Measurements from ENCODE around the gene DGKD.

Gene DGKD

DNA sequence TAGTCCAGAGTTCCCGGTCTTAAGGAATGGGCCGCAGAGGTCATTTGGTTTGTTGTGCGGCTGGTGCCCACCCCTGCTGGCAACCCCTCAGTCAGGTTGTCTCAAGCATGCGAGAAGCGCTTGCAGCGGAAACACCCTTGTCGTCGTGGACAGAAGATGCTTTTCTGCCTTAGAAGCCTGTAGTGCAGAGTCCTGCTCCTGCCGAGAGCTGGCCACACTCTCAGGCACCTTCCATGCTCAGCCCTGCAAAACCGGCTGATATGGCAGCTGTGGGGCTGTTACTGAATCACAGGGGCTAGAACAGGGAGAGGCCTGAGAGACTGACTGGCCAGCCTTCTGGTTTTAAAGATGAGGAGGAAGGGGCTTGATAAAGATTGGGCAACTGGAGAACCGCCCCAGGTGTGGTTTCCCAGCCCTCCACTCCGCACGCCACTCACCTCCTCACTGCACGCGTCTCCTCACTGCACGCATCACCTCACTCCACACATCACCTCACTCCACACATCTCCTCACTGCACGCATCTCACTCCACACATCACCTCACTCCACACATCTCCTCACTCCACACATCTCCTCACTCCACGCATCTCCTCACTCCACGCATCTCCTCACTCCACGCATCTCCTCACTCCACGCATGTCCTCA, 108.7 kb downstream of the DGKD start:
- FAIRE-seq = no peak

DNA sequence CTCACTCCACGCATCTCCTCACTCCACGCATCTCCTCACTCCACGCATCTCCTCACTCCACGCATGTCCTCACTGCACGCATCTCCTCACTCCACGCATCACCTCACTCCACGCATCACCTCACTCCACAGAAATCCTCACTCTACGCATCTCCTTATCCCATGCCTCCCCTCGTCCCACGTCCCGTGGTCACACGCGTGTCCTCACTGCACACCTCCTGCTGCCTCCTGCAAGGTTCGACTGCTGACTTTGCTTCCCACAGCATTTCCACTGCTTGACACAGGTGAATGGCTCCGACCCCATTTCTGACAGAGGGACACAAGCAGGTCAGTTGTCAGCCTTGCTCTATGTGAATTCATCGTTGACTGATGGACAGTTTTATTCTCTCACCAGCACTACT, 109.3 kb downstream of the DGKD start:
- no peak for FAIRE-seq

DNA sequence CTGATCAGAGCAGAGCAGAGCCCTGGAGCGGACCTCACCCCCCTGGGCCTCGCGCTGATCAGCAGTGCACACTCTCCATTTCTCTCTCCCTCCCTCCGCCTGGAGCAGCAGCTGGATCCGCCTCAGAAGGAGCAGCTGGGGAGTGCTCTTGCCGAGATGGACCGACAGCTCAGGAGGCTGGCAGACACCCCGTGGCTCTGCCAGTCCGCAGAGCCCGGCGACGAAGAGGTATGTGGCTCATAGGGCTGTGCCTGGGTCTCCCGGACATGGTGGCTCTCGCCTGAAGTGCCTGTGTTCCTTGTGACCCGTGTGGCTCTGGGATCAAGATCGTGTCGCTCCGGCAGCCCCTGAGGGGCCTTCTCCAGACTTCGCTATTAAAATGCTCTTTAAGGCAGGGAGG, 109.8 kb downstream of the DGKD start:
- FAIRE-seq = no peak

DNA sequence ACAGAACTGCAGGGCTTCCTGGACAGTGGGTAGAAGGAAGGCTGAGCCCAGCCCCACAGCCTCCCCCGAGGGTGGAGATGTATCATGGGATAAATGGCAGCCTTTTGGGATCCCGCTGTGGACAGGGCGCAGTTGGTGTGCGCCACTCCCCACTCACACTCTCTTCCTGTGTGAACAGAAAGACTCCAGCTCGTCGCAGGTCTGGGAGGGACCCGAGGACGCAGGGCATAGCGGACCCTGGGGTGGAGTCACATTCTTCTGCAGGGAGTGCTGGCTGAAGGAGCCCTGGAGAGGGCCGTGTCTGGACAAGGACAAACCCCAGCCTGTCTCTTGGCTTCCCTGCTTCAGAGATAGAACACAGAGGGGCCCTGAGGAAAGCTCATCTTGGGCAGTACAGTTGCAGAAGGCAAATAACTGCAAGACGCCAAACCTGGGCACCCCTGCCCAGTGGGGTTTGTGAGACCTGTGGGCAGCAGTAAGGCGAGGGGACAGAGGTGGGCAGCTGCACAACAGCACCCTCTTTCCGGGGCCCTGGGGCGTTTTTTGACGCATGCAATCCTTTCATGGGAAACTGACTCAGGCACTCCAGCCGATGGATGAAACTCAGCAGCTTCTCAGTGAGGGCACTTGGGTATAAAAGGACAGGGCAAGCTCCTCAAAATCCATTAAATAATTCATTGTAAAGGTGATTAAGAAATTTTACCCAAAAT, 110.4 kb downstream of the DGKD start:
- FAIRE-seq = no peak

DNA sequence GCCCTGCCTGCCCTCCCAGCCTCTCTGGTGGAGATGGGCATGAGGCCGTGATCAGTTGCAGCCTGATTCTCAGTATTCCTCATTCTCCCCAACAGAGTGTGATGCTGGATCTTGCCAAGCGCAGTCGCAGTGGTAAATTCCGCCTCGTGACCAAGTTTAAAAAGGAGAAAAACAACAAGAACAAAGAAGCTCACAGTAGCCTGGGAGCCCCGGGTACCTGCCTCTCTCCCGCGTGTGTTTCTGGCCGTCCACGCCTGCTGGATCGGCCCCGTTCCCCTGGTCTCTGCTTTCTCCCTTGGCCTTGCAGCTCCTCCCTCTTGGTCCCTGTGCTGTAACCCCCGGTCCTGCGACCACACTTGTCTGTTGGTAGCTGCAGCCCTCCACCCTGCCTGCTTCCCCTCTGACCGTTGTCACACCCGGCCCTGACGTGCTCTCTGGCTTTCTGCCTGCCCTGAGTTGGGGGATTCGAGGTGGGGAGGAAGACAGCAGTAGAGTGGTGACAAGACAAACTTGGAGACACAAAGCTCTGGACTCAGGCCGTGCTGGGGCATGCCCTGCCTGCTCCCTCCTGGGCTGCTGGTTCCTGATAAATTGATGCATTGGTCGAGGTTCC, 112.8 kb downstream of the DGKD start:
- no peak for FAIRE-seq

DNA sequence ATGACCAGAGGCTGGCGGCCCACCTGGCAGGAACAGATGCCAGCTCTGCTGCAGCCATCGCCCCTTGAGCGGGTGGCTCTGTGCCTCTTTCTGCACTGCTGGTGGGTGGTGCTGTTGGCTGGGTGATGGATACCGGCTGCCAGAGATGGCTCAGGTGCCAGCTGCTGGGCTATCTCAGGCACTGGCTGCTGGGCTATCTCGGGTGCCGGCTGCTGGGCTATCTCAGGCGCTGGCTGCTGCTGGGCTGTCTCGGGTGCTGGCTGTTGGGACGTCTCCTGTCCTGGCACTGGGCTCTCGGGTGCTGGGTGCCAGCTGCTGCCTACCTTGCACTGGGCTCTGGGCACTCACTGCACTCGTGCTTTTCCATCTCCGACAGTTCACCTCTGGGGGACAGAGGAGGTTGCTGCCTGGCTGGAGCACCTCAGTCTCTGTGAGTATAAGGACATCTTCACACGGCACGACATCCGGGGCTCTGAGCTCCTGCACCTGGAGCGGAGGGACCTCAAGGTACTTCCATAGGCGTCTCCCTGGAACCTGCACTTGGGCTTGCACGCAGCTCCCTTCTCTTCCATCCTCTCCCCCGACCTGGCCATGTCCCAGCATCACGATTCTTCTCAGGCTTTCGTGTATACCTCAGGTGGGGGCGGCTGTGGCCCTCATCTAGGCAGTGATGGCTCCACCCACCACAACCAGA, 113.9 kb downstream of the DGKD start:
- FAIRE-seq = no peak

DNA sequence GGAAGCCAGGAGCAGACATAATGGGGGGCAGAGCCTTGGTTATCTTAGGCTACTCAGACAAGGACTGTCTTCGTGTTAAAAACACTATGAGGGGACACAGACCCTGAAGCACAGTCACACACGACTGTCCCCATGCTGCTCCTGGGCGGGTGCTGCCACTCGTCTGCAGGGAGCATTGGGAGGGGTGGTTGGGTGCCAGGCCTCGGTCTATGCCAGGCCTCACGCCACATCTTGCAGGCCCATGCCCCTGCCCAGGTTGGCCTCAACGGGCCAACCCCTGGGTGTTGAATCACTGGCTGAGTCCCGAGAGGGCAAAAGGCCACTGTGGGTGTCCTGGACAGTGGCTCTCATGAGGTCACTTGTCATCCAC, 114.4 kb downstream of the DGKD start:
- FAIRE-seq = no peak

DNA sequence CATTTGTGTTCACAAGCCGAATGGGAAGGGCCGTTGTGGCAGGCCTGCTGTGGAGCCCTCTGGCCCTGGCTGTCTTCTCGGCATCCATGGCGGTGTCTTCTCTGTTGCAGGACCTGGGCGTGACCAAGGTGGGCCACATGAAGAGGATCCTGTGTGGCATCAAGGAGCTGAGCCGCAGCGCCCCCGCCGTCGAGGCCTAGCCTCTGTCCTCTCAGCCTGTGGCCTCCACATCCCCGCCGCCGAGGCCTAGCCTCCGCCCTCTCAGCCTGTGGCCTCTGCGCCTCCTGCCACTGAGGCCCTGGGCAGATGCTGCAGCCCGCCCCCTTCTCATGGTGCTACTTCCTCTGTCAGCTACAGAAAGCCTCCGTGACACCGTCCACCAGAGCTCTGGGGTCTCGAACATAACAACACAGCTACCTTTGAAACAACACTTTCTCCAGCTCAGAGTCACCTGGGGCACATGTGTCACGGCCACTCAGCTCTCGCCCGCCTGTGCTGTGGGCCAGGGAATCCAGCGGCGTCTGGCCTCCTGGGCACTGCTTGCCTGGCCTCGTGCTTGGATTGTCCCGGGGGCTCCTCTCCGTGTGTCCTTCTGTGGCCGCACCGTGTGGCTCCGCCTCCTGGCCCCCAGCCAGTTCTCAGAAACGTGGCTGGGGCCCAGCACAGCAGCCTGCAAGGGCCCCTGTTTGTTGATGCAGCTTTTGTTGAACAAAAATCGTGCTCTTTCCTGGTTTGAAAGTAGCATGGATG, 115.1 kb downstream of the DGKD start:
- FAIRE-seq = no peak

DNA sequence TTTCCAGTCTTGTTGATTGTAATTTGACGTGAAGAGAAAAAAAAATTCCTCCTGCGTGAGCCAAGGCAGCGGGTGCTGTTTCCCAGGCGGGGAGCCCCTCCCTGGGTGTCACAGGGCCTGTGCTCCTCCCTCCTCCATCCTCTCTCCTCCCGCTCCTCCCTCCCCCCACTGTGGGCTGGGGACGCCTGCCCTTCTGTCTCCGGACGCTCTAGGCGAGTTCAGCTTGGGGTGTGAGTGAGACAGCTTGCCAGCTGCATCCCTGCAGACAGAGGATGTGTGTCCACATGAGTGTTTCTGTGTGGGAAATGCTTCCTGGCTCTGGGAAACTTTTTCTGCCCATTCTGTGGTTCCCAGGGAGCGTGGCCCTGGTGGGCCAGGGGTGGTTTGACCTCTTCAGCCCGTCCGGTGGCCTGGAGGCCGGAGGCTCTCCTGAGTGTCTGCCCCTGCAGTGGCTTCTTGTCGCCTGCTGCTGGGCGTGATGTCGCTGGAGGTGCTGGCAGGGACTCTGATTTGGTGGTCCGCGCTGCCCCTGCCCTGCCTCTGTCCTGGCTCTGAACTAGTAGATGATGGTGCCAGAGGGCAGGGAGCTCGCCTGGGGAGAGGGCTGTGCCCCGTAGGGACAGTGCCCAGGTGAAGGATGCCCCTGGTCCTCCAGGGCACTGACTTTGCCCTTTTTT, 115.9 kb downstream of the DGKD start:
- no peak for FAIRE-seq

DNA sequence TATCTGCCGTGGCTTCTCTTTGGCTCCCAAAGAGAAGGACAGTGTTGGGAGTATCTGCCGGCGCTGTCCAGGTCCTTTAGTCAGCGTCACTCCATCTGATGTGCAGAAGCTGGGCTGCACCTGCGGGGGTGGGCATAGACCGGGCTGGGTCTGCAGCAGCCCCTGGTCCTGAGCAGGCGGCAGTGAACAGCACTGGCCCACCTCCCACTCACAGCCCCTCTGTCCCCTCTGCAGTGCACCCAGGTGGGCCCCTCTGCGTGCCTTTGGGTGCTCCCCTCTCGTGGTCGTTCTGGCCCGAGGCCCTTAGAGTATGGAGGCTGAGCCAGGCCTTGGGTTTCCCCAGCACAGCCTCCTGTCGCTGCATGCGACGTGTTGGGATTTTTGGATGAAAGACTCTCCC, 116.5 kb downstream of the DGKD start:
- FAIRE-seq = no peak

DNA sequence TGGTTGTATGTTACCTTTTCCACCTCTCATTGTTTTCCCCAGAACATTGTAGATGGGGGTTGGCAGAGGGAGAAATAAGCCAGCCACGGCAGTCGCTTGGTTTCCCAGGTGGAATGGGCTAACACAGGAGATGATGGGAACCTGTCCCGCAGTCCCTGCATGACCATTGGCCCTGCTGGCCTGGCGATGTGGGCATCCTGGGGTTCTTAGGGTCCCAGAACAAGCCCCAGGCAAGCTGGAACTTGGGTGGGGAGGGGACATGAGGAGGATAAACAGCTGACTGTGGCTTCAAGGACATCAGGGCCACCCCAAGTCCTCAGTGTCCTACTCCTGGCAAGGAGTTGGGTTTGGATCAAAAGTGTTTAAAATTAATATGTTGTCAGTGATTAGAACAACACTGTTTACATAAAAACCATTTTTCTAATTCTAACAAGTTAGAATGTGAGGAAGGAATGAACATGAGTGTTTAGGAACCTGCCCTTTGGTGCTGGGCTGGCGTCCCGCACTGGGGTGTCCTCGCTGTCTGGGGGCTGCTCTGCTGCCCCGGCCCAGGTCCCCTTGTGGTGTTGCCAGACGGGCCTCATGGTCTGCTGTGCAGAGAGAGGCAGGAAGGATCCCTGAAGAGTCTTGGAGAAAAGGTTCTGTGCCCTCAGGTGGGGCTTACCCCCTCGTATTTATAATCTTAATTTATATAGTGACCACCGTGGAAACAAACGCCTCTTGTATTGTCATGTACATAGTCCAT, 117.2 kb downstream of the DGKD start:
- FAIRE-seq = no peak

DNA sequence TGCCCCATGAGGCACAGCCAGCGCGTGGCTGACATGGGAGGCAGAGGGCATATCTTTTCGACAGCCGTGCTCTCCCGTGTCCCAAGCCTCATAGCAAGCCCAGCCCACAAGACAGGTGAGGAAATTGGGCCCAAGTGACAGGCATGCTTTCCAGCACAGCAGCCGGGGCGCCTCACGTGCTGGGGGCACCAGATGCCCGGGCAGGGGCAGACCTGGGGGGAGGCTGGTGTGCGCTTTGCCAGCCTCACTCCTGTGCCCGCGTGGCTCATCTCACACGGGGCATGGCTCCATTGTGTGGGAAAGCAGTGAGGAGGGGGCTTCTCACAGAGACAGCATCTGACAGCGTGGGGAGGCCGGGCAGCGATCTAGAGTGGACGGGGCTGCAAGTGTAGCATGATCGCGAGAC, 119.1 kb downstream of the DGKD start:
- FAIRE-seq = no peak

DNA sequence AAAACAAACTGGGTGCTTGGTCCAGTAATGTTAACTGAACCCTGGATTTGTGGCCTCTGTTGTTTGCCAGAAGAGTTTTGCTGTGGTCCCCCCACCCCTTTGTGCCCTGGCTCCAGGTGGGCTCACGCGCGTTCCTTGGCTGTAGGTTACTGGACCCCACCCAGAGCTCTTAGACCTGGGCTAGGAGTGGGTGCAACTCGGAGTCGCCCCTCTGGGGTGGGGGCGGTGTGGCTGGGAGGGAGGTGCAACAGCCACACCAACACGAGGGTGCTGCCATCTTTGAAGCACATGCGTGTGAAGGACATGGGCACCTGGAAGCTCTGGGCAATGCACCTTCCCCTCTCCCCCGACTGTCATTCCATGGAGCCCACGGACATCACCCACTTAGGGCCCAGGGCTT, 119.6 kb downstream of the DGKD start:
- no peak for FAIRE-seq

DNA sequence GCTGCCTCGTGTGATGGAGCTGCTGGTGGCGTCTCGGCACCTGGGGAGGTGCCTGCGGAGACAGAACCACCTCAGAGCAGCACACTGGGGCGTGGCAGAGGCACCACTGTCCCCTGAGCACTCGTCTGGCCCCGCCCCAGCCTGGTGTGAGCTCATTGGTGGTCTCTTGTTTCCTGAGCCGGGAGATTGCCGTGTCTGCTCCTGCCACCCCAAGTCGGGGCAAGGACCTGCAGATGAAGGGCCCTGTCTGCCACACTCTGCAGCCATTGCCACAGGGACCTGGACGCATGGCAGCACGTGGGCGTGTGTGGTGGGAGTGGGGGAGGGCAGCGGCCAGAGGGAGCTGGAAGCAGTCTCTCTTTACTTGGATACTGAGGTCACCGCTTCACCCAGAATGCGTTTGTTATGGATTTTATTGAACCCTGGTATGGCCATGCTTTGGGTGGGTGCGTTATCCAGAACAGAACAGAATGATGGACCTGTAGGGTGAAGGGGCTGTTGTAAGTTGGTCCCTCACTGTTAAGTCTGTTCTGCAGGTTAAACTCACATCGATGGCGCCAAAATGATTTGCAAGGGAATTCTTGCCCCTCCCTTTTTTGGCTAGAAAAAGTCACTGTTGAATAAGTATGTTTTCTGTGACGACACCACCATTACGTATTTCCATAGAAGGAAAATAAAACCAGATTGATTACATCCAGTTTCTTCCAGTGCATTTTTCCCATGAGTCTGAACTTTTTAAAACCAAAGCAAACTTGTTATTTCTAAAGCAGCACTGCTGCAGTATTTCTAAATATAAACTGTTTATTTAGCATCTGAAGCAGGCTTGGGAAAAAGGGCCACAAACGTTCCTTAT, 120.2 kb downstream of the DGKD start:
- no peak for FAIRE-seq

DNA sequence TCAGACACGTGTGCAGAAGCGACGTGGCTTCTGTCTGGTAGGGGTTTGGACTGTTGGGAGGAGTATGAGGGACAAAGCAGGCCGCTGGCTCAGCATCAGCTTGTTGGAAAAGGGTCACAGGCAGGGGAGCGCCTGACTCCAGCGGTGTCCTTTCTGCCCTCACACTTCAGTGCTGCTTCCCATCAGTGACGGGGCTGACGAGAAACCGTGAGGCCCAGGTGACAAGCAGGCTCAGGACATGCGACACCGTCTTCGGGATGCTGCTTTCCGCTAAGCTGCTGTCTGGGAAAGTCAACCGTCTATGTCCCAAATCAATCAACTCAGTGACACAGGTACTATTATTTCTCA, 121.7 kb downstream of the DGKD start:
- FAIRE-seq = no peak

DNA sequence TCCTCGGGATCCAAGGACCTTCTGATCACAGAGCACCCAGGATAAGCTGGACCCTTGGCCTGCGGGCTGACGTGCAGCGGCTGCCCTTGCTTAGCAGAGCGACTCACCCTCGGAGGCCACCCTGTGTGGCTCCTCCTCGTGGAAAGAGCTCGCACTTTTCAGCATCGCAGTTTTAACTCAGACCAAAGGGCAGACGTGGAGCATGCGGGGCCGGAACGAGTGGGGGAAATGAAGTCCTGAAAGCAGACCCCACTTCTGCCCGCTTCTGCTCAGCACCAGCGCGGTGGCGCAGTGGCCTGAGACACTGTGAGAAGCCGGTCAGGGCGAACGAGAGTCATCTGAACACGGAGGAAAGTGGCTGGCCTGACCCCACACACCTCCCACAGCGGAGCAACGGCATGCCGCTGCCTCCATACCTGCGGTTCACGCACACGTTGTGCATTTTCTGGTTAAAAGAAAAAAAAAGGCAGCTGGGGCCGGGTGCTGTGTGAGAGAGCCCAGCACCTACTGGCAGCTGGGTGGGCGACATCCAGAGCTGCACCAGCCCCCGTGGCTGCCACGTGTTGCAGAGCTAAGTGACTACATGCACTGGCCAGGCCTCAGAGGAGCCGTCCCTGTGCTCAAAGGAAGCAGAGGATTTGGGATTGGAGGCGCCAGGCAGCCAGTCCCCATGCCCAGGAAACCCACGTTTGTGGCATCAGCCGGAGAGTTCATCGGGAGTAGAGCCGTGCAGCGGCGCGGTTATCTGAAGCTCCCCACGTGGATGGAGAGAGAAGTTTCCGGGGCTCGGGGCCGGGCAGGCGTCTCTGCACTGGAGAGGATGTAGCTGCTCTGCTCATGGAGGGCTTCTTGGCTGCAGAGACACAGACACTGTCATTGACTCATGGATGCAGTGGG, 122.6 kb downstream of the DGKD start:
- FAIRE-seq = no peak

DNA sequence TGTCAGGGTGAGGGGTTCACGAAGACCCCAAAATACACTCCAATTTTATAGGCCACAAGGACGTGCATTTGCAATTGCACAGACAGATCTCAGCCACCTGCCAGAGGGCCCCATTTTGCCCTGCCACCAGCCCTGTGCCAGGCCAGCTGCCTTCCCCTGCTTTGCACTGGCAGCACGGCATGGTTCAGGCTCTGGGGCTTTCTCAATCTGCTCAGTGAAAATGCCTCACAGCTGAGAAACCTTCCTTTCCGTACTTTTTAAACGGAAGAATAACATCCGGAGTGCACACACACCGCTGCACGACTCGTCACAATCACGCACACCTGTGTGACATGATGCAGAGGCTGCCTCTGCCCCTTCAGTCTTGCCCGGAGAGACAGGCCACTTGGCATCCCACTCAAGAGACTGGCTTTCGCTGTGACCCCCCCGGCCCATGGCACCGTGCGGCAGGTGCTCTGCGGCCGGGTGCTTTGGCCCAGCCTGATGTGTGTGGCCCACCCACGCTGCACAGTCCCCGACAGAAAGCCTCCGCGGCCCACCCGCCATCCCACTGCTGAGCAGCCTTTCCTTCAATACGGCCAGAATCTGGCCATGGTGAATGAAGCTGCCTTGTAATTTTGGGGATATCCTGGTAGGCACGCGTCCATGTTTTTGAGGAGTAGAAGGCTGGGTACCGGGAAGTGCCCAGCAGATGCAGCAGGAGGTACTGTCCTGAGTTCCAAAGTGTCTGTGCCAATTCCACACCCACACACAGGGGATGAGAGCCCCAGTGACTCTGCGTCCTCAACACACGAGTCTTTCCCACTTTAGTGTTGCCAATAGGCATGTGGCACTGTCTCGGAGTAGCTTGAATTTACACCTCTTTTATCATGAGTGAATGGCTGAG, 123.5 kb downstream of the DGKD start:
- no peak for FAIRE-seq

DNA sequence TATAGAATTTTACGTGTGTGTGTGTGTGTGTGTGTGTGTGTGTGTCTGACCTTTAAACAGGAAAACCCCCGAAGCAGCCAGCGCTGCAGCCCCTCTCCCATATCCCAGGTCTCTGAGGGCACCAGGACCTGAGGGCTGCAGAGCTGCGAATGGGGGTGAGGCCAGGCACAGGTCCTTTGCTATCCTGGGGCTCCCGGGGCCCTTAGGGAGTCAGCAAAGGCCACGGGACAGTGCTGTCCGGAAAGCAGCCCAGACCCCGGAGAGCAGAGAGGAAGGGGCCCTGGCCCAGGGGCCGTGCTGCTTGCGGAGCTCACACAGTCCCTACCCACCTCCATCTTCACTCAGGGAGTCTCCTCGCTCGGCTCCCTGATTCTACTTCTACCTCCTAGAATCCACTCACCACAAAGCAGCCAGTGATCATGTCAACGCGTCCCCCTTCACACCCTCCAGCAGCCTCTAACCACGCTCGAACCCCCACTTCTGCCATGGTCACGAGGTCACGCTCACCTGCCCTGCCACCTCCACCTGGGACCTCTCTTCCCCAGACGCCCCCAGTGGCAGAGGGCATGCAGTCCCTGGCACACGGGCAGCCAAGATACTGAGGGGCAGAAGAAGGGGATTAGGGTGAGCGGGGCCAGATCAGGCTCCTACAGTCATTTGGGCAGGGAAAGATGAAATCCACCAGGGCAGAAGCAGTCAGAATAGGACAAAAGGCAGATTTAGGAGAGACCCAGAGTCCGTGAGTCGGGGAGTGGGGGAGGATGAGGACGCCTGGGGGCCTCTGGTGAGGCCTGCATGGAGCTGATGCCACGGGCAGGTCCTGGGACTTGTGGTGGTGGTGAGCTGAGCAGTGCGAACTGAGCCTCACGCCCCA, 125.6 kb downstream of the DGKD start:
- FAIRE-seq = no peak
